A549 treated with dexamethasone at 1 μM for 4 hours (cell line): Measurements from ENCODE around the gene AP2B1. TPM values are rescaled to one million over a fixed set of nuclear protein-coding genes. Genes with fewer than 3 reads are reported as not detected.

Experiments
- total RNA-seq: library from RNA; stranded (reverse); fragments of 200-300 nt; extraction: Qiagen RNA extraction; gene quantifications from 5 replicates; pipeline ENCODE4 v1.2.3, GENCODE V29; 2022

Gene AP2B1
- total RNA-seq, result 128 to 168 TPM (median 154 TPM) in 5 replicates

DNA sequence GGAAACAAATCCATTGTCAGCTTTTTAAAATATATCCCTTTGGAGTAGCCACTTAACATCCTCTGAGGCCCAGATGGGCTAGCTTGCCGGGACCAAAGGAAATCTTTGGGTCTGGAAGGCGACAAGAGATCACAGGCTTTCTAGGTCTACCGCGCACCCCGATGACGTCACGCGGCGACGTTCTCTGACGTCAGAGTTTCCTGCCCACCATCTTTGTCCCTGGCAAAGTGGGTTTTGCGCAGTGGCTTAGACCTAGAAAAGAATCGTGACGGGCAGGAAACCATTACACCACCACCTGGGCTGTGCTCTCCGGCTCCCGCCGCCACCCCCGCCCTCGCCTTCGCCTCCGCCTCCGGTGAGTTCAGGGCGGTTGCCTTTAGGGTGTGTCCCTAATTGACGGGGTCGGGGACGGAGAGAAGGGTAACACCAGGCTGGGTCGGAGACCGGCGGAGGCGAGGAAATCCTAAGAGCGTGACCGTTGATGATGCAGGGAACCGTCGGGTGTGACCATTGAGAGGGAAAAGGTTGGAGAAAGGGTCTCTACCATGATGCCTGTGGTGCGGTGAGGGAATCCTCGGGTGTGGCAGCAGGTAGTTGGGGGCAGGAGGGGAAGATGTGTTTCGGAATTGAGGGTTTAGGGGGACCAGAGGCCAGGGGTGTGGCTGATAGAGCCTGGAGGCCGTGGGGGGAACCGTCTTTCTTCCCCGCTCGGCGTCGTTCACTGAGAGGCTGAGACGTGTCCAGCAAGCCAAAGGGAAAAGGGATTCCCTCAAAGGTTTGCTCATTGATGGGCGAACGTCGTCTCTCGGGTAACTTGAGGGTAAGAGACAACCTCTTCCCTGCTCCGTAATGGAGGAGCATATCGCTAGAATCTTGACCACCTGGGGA is at the start of gene AP2B1:
AP2B1 (plus strand) TSS at position 249 of the 888 bp plus-strand sequence. CDS start 6,709 bp downstream, outside the sequence.

DNA sequence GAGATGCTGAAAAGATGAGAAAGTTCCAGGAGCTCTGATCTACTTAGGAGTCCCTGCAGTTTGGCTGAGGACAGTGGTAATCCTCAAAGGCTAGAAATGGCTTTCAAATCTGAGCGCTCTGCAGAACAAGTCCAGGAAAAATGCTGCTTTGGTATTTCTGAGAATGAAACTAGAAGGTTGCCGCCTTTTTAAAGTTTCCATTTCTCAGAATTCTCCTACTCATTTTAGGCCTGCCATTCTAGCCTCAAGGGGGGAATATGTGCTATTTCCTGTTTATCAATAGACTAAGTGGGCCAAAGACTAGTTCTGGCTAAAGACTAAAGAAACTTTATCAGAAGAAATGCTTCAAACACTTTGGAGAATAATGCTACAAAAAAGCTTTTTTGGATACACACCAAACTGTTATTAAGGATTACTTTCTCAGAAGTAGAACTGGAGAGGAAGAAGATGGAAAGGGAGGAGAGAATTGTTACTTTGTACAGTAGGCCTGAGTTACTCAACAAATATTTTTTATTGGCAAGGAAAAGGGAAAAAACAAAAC is 49.5 kb upstream of the AP2B1 start, which contains the start of gene SLFN12L:
SLFN12L (minus strand) TSS at position 78 of the 541 bp plus-strand sequence. CDS start 15,314 bp downstream, outside the sequence.

DNA sequence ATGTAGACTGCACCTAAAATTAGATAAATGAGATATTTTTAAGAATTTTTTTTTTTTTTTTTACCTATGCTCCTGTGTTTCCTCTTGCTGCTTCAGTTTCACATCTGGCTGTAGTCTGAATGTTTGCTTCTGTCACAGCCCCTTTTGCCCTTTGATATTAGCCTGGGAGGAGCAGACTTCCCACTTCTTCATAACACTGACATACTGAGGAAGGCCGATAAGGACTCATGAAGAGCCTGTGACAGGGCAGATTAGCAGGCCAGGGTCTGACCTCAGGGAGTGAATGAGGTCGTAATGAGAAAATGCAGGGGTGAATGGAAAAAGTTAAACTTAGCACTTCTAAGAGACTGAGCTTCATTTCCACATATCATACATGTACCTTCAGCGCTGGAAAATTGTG is 26.4 kb upstream of the AP2B1 start, which contains the start of gene SLFN14:
SLFN14 (minus strand) TSS at position 117 of the 400 bp plus-strand sequence. CDS start 2,757 bp downstream, outside the sequence.

DNA sequence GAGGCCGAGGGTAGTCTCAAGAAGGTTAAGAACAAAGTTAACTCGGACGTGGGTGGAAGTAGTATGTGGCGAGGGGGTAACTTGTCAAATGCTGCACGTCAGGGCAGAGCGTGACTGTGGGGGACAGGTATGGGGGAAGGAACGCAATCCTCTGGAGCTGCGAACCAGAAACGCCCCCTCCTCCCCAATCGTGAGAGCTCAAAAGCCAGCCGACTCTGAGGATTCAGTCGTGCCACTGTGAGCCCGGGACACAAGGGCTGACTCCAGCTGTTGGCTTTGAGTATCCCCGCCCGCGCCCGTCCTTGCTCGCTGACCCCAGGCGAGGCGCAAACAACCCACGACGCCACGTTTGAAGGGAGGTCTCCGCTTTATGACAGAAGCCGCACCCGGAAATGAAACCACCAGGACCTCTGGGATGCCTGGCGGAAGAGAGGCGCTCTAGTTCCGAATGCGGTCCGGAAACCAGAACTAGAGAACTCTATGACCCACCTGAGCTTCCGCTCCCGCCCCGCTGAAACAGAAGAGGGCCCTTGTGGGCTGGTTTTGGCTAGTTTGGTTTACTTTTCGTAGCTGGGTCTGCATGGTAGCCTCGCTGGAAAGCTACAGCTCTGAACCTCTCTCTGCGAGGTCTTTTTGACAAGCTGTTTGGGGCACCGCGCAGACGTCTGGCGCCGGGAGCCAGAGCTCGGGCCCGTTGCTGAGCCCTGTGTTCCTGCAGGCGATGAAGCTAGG is 8.8 kb upstream of the AP2B1 start, which contains the start of gene PEX12:
PEX12 (minus strand) TSS at position 375 of the 732 bp plus-strand sequence. CDS start 550 bp downstream, outside the sequence.

DNA sequence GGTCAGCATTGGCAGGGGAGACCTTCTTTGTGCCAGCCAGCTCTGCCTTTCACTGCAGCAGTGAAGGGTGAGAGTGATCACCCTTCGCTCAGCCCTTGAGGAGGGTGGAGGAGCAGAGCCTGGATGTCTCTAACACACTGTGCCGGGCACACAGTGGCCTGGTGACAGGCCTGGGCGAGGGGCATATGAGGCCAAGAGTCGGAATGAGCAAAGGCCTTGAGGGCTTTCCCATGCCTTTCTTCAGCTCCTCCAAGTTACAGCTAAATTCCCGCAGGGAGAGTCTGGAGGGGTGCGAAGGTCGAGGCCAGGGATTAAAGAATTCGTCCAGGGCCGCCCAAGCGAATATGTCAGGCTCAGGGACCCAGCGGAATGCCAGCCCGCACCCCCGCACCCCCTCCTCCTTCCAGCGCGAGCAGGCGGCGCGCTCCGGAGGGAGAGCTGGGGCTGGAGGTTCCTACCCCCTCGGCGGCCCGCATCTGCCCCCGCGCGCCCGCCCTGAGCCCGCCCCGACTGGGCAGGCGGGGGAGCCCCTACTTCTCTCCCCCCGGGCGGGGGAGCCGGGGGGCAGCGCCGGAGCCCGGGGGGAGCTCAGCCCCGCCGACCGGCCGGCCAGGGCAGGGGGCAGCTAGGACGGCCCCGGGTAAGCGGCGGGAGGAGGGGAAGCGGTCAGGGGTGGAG is 144.3 kb downstream of the AP2B1 start, which contains the start of gene RASL10B:
RASL10B (plus strand) TSS at position 401 of the 678 bp plus-strand sequence. CDS start 3,546 bp downstream, outside the sequence.

DNA sequence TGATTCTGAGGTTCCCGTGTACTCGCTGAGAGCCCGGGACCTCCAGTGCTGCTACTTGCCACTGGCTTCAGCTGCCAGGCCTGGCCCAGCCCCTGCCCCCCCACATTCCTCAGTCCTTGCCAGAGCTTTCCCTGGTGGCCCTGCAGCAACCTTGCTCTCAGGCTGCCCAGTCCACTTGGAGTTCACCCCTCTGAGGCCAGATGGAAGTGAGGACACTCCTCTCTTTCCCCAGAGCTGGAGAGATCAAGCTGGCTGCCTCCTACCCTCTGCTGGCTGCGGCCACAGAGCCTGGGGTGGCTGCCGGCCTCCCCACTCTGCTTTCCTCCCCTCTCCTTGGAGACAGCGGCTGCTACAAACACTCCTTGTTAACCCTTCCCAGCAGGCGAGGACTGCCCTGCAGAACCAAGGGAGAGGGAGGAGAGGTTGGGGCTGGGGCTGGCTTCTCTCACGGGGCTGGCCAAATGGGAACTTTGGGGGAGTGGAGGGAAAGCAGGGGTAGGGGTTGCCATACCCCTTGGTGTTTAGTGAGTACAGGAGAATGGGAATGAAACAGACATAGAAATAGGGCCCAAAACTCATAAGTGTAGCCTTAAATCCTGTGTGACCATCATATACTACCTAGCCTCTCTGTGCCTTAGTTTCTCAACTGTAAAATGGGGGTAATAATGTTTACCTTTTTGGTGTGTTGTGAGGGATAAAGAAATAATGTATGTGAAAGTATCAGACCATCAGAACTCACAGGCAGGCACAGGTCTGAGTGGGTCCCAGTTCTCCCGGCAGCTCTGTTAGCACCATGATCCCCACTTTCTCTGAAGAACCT is 166.0 kb downstream of the AP2B1 start, which contains the start of gene GAS2L2:
GAS2L2 (minus strand) TSS at position 295 of the 820 bp plus-strand sequence. CDS start 389 bp downstream, outside the sequence.

DNA sequence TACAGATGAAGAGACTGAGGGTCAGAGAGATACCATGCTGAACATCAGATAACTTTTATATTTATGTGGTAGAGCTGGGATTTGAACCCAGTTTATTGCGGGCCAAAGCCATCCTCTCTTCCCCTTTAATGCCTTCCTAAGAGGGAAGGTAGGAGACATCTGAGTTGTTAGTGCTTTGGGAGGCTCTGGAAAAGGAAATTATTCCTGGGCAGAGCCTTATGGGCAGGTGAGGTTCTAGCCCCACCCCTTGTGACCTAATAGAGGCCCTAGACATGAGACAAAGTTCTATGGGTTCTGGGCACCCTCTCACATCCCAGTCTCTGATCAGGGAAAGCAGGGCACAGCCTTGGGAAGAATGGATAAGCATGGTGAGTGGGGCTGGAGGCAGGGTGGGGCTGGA is 173.5 kb downstream of the AP2B1 start, which contains the start of gene C17orf50:
C17orf50 (plus strand) TSS at position 301 of the 400 bp plus-strand sequence; CDS start at position 356, 55 bp downstream.

Other genes starting within 250 kb of the AP2B1 start
- gene SLFN11, start 213.7 kb upstream of the AP2B1 start, total RNA-seq, result 4.0 to 6.8 TPM (median 5.9 TPM) in 5 replicates
- 0.06 TPM in 1 of 5 replicates, not detected in the others for gene SLFN12, start 154.8 kb upstream of the AP2B1 start, total RNA-seq
- 2.5 to 4.3 TPM (median 3.7 TPM) in 5 replicates for gene SLFN13, start 138.6 kb upstream of the AP2B1 start, total RNA-seq
- gene SLFN12L, start 49.6 kb upstream of the AP2B1 start, total RNA-seq, result not detected in 5 replicates
- not detected in 5 replicates for gene SLFN14, start 26.5 kb upstream of the AP2B1 start, total RNA-seq
- gene PEX12, start 8.8 kb upstream of the AP2B1 start, total RNA-seq, result 7.8 to 9.9 TPM (median 8.7 TPM) in 5 replicates
- gene RASL10B, start 144.3 kb downstream of the AP2B1 start, total RNA-seq, result 0.15 to 0.37 TPM (median 0.20 TPM) in 5 replicates
- 0.11 to 0.14 TPM (median 0.12 TPM) in 4 of 5 replicates, not detected in the other for gene GAS2L2, start 165.9 kb downstream of the AP2B1 start, total RNA-seq
- gene C17orf50, start 173.6 kb downstream of the AP2B1 start, total RNA-seq, result 0.17 to 0.40 TPM (median 0.33 TPM) in 5 replicates
- 4.9 to 8.8 TPM (median 7.5 TPM) in 5 replicates for gene MMP28, start 208.3 kb downstream of the AP2B1 start, total RNA-seq
- 206 to 236 TPM (median 230 TPM) in 5 replicates for gene TAF15, start 222.2 kb downstream of the AP2B1 start, total RNA-seq